HK-2 (cell line): ENCODE data around the gene SZT2.
"Not testable (repeated sequence)": the region's sequence is repeated elsewhere in the genome, so short reads cannot be mapped to it uniquely, and the experiment has no call there.

Experiments used
- DNase-seq: peaks from one replicate; pipeline ENCODE4 v3.0.0-alpha.2; 2018; ENCODE audit not compliant: unreplicated experiment

SZT2 gene

DNA sequence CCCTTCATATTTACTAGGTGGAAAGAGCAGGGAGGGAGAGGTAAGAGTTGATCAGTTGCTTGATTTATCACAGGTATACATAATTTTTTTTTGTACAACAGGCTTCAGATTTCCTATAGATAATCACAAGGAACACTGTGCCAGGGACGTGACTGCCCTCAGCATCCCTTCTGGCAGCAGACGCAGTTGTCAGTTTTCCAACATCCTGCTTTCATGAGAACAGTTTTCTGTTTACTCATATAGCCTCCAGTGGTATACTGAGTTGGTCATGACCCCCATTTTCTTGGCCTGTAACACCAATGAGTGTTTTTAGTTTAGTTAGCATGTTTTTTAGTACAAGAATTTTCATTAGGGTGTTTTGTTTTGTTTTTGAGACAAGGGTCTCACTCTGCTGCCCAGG lies 103.1 kb downstream of the SZT2 start:
- DNase-seq: no peak

DNA sequence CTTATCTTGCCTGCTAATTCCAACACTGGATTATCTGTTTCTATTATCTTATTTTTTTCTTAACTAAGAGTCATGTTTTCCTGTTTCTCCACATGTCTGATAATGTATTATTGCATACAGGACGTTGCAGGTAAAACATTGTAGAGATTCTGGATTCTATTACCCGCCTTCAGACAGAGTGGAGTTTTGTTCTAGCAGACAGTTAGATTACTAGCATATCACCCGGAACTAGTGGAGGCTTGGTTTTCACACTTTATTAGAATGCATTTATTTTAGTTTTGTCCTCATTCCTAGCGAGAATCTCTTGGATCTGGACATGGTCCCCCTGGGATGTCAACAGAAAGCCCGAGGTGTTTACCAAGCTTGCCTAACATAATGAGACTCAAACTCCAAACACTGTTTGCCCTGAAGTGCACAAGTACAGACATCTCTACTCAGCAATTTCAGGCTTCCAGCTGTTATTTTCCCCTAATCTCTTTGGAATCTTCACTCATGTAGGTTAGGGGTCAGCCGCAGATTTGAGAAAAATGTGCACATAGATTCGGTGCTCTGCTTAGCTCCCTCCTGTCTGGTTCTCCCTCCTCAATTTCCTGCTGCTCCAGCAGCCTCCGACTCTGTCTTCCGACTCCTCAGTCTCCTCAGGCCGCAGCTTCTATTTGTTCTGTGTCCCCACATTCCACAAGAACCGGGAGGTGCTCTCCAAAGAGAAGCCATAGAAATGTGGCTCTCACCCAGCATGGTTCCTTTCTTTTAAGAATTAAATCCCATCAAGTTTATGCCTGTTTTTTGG lies 104.2 kb downstream of the SZT2 start:
- no peak for DNase-seq

DNA sequence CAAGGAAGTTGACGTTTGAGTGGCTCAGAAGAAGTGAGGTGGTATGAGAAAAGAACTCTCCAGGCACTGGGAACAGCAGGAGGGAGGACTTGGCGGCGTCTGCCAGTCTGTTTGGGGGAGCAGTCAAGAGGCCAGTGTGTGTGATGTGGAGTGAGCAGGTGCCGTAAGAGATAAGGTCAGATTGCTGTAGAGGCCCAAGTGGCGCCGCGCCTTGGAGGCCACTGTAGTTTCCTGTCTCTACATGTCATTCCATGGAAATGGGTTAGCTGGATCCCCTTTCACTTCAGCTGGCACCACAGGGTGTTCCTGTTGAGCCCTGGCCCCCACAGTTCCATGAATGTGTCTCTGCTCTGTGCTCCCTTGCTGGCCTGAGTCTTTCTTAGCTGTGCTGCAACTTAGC lies 105.5 kb downstream of the SZT2 start:
- DNase-seq: no peak

DNA sequence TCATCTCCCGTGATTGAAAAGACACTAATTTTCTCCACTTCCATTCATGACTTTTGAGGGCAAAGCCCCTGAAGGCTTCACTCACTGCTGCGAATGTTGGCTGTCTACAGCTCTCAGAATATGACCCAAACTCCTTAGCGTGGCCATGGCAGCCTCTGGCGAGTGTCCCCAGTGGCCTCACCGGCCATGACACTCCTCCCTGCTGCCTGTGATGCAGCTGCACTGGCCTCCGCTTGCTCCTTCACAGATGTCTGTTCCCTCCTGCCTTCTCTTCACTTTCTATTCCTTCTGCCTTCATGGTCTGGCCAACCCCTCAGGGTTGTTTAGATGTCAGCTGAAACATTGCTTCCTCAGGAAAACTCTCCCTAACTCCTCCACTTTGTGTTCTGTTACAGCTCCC lies 110.2 kb downstream of the SZT2 start:
- DNase-seq: no peak

DNA sequence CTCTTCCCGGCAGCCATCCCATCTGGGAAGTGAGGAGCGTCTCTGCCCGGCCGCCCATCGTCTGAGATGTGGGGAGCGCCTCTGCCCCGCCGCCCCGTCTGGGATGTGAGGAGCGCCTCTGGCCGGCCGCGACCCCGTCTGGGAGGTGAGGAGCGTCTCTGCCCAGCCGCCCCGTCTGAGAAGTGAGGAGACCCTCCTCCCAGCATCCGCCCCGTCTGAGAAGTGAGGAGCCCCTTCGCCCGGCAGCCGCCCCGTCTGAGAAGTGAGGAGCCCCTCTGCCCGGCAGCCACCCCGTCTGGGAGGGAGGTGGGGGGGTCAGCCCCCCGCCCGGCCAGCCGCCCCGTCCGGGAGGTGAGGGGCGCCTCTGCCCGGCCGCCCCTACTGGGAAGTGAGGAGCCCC lies 112.1 kb downstream of the SZT2 start:
- not testable (repeated sequence) for DNase-seq

DNA sequence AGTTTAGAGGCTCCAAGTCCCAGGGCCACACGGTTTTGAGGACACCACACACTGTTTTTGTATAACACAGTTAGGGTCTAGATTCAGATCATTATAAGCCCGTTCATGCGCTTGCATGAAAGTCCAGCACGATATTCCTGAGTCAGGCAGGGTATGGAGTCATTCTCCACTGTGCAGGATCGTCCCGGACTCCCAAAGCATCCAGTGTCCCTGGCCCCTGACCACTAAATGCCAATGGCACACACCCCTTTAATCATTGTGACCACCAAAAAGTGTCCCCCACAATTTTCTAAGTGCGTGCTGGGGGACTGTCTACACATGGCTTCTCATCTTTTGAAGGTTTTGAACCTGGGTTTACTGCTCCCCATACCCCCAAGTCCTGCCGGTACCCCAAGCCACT lies 113.8 kb downstream of the SZT2 start:
- no peak for DNase-seq
